Measurements from ENCODE around the gene RASGRF2. TPM values are rescaled to one million over a fixed set of nuclear protein-coding genes. Genes with fewer than 3 reads are reported as not detected.

RASGRF2 gene
- total RNA-seq, 1 experiment from 2014 or later, result not detected

GRCh38 chr5:81191726-81192372 is 231.7 kb downstream of the RASGRF2 start:
- CTCF ChIA-PET, result interaction anchor here (0.6 to 2.3 kb wide), 5 partner anchors 10 to 504 kb away, joined by 3 to 8 read pairs (median 4); no protein-coding TSS in a partner anchor
- no peaks in the 10 kb centered on the region for H3K36me3 Mint-ChIP-seq (ENCODE audit: insufficient read depth, unreplicated experiment)
- intact Hi-C loops (cut with micrococcal nuclease), result loop anchor here (10.0 kb wide), 1 partner anchor 507 kb away; no protein-coding TSS in a partner anchor
- no peak overlapping the region for H3K4me3 Mint-ChIP-seq (ENCODE audit: unreplicated experiment)
- H3K9me3 Mint-ChIP-seq (ENCODE audit: unreplicated experiment), result no peaks in the 10 kb centered on the region
- no TSS peak for BruUV-seq (replicated peaks)
- H3K4me1 Mint-ChIP-seq (ENCODE audit: insufficient read depth, unreplicated experiment), result peaks cover 4% of the 10 kb centered on the region
- H3K27me3 Mint-ChIP-seq (ENCODE audit: insufficient read depth, unreplicated experiment), result peaks cover 28% of the 10 kb centered on the region
- POLR2A ChIA-PET, result interaction anchor here (0.8 kb wide), 1 partner anchor 51 kb away, joined by 3 read pairs; no protein-coding TSS in a partner anchor
- H3K27ac Mint-ChIP-seq (ENCODE audit: low read depth, unreplicated experiment), result no peak overlapping the region
- no peak for DNase-seq (ENCODE audit: unreplicated experiment)
- no peak for TF ChIP-seq CTCF (IDR thresholded peaks at IDR 0.05; ENCODE audit: unreplicated experiment)

- Mint-ChIP-seq H3K9me3 (ENCODE audit: unreplicated experiment) (no peaks in the 10 kb centered on the region), H3K36me3 (ENCODE audit: insufficient read depth, unreplicated experiment) (no peaks in the 10 kb centered on the region), H3K27ac (ENCODE audit: low read depth, unreplicated experiment) (no peak overlapping the region), H3K4me1 (ENCODE audit: insufficient read depth, unreplicated experiment) (peaks cover 4% of the 10 kb centered on the region), H3K4me3 (ENCODE audit: unreplicated experiment) (no peak overlapping the region), H3K27me3 (ENCODE audit: insufficient read depth, unreplicated experiment) (peaks cover 28% of the 10 kb centered on the region)
- intact Hi-C loops (cut with micrococcal nuclease), result loop anchor here (10.0 kb wide), 1 partner anchor 508 kb away; no protein-coding TSS in a partner anchor
- ChIA-PET POLR2A (interaction anchor here (0.8 kb wide), 1 partner anchor 52 kb away, joined by 3 read pairs; no protein-coding TSS in a partner anchor), CTCF (interaction anchor here (0.6 to 2.3 kb wide), 2 partner anchors 9 to 837 kb away, joined by 3 to 8 read pairs; no protein-coding TSS in a partner anchor)
- TF ChIP-seq CTCF (IDR thresholded peaks at IDR 0.05; ENCODE audit: unreplicated experiment), result no peak
- no peak for DNase-seq (ENCODE audit: unreplicated experiment)
- BruUV-seq (replicated peaks), result no TSS peak
Observed at GRCh38 chr5:81192373-81192750, 232.2 kb downstream of the RASGRF2 start.

GRCh38 chr5:81194633-81195334 is 234.6 kb downstream of the RASGRF2 start:
- intact Hi-C loops (cut with micrococcal nuclease), result loop anchor here (10.0 kb wide), 1 partner anchor 510 kb away; no protein-coding TSS in a partner anchor
- Mint-ChIP-seq H3K36me3 (ENCODE audit: insufficient read depth, unreplicated experiment) (no peaks in the 10 kb centered on the region), H3K27ac (ENCODE audit: low read depth, unreplicated experiment) (no peak overlapping the region), H3K4me1 (ENCODE audit: insufficient read depth, unreplicated experiment) (peaks cover 4% of the 10 kb centered on the region), H3K27me3 (ENCODE audit: insufficient read depth, unreplicated experiment) (peaks cover 29% of the 10 kb centered on the region), H3K9me3 (ENCODE audit: unreplicated experiment) (no peaks in the 10 kb centered on the region), H3K4me3 (ENCODE audit: unreplicated experiment) (no peak overlapping the region)
- TF ChIP-seq CTCF (IDR thresholded peaks at IDR 0.05; ENCODE audit: unreplicated experiment), result peak; percentile 95
- no TSS peak for BruUV-seq (replicated peaks)
- CTCF ChIA-PET, result interaction anchor here (0.6 to 3.6 kb wide), 26 partner anchors 8 to 1167 kb away, joined by 3 to 28 read pairs (median 4); partner anchors contain the start of gene ZCCHC9
- peak; percentile 82 for DNase-seq (ENCODE audit: unreplicated experiment)
- POLR2A ChIA-PET, result interaction anchor here (1.0 kb wide), 1 partner anchor 106 kb away, joined by 3 read pairs; no protein-coding TSS in a partner anchor
